Measurements from ENCODE around the gene FADS2.

Gene FADS2

GRCh38 chr11:61847914-61848581 is 19.9 kb downstream of the FADS2 start:
- WGBS (ENCODE audit: extremely low coverage, insufficient coverage, insufficient read length): no CpG with 5 or more reads among the region's 18 CpGs
- H3K4me3 ChIP-seq (ENCODE audit: low read depth, low read length): no peak overlapping the region
- H2AK5ac ChIP-seq (ENCODE audit: low read length): no peak overlapping the region
- H3K9ac ChIP-seq (ENCODE audit: low read length): no peak overlapping the region
- no peak overlapping the region for H3K23ac ChIP-seq (ENCODE audit: low read length)
- no peaks in the 10 kb centered on the region for H3K27me3 ChIP-seq (ENCODE audit: insufficient read depth, low read length)
- no peak overlapping the region for H2AFZ ChIP-seq (ENCODE audit: insufficient read depth, low read length, poor library complexity)
- no peak overlapping the region for H3K18ac ChIP-seq (ENCODE audit: low read length)
- H3K4me2 ChIP-seq (ENCODE audit: low read length): no peak overlapping the region
- no peak overlapping the region for H4K12ac ChIP-seq (ENCODE audit: low read depth, low read length)
- H3K79me2 ChIP-seq (ENCODE audit: control insufficient read depth, insufficient read depth, low read length, poor library complexity): no peaks in the 10 kb centered on the region
- no peaks in the 10 kb centered on the region for H3K9me3 ChIP-seq (ENCODE audit: insufficient read depth, low read depth, low read length)
- no peak overlapping the region for H4K8ac ChIP-seq (ENCODE audit: low read depth, low read length)
- H3K79me1 ChIP-seq (ENCODE audit: low read length): no peaks in the 10 kb centered on the region
- H2BK5ac ChIP-seq (ENCODE audit: low read depth, low read length, poor library complexity): no peak overlapping the region
- H3K36me3 ChIP-seq (ENCODE audit: control insufficient read depth in 1 of 2, insufficient read depth in 2 of 2, low read length in 2 of 2): peaks cover 65 to 74% of the 10 kb centered on the region in 2 experiments
- H3K4me1 ChIP-seq (ENCODE audit: control insufficient read depth in 1 of 2, insufficient read depth in 2 of 2, low read length in 2 of 2): no peaks in the 10 kb centered on the region
- no peak overlapping the region for H2BK120ac ChIP-seq (ENCODE audit: insufficient read depth, low read length, poor library complexity)
- no peak overlapping the region for H4K91ac ChIP-seq (ENCODE audit: low read depth, low read length)
- no peak overlapping the region for H3K14ac ChIP-seq (ENCODE audit: low read length)
- DNase-seq: no peak
- H3K27ac ChIP-seq (ENCODE audit: low read depth, low read length): no peak overlapping the region
- H2BK12ac ChIP-seq (ENCODE audit: low read length): no peak overlapping the region
- no peak overlapping the region for H3K4ac ChIP-seq (ENCODE audit: low read depth, low read length)

DNA sequence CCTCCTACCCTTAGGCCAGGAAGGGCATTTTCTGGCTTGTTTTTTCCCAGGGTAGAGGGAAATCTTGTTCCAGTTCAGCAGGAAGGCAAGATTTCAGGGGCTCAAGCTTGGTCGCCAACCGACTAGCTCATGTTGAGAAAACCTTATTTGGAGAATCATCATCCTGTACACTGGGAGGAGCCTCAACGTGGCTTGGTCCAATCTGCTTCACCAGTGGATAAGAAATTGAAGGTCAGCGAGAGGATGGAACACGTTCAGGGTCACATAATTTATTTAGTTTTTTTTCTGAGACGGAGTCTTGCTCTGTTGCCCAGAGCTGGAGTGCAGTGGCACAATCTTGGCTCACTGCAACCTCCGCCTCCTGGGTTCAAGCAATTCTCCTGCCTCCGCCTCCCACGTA is 20.5 kb downstream of the FADS2 start:
- Histone ChIP-seq H3K23ac (ENCODE audit: low read length) (no peak overlapping the region), H3K9me3 (ENCODE audit: insufficient read depth, low read depth, low read length) (no peaks in the 10 kb centered on the region), H4K91ac (ENCODE audit: low read depth, low read length) (no peak overlapping the region), H3K4ac (ENCODE audit: low read depth, low read length) (no peak overlapping the region), H3K79me1 (ENCODE audit: low read length) (no peaks in the 10 kb centered on the region), H3K14ac (ENCODE audit: low read length) (no peak overlapping the region), H4K12ac (ENCODE audit: low read depth, low read length) (no peak overlapping the region), H3K4me2 (ENCODE audit: low read length) (no peak overlapping the region), H3K36me3 (ENCODE audit: control insufficient read depth in 1 of 2, insufficient read depth in 2 of 2, low read length in 2 of 2) (peaks cover 66 to 74% of the 10 kb centered on the region in 2 experiments), H3K18ac (ENCODE audit: low read length) (no peak overlapping the region), H3K9ac (ENCODE audit: low read length) (no peak overlapping the region), H3K27me3 (ENCODE audit: insufficient read depth, low read length) (no peaks in the 10 kb centered on the region), H2BK120ac (ENCODE audit: insufficient read depth, low read length, poor library complexity) (no peak overlapping the region), H4K8ac (ENCODE audit: low read depth, low read length) (no peak overlapping the region), H2AFZ (ENCODE audit: insufficient read depth, low read length, poor library complexity) (no peak overlapping the region), H2BK5ac (ENCODE audit: low read depth, low read length, poor library complexity) (no peak overlapping the region), H3K4me1 (ENCODE audit: control insufficient read depth in 1 of 2, insufficient read depth in 2 of 2, low read length in 2 of 2) (no peaks in the 10 kb centered on the region), H3K4me3 (ENCODE audit: low read depth, low read length) (no peak overlapping the region), H3K79me2 (ENCODE audit: control insufficient read depth, insufficient read depth, low read length, poor library complexity) (no peaks in the 10 kb centered on the region), H2BK12ac (ENCODE audit: low read length) (no peak overlapping the region), H3K27ac (ENCODE audit: low read depth, low read length) (no peak overlapping the region), H2AK5ac (ENCODE audit: low read length) (no peak overlapping the region)
- WGBS (ENCODE audit: extremely low coverage, insufficient coverage, insufficient read length): no CpG with 5 or more reads among the region's 9 CpGs
- DNase-seq: no peak

- peaks cover 74 to 83% of the 10 kb centered on the region in 2 experiments for H3K36me3 ChIP-seq (ENCODE audit: control insufficient read depth in 1 of 2, insufficient read depth in 2 of 2, low read length in 2 of 2)
- H2AK5ac ChIP-seq (ENCODE audit: low read length): no peak overlapping the region
- H3K18ac ChIP-seq (ENCODE audit: low read length): no peak overlapping the region
- no peaks in the 10 kb centered on the region for H3K79me2 ChIP-seq (ENCODE audit: control insufficient read depth, insufficient read depth, low read length, poor library complexity)
- H3K9me3 ChIP-seq (ENCODE audit: insufficient read depth, low read depth, low read length): no peaks in the 10 kb centered on the region
- H3K23ac ChIP-seq (ENCODE audit: low read length): no peak overlapping the region
- no peak overlapping the region for H2BK5ac ChIP-seq (ENCODE audit: low read depth, low read length, poor library complexity)
- no peaks in the 10 kb centered on the region for H3K4me1 ChIP-seq (ENCODE audit: control insufficient read depth in 1 of 2, insufficient read depth in 2 of 2, low read length in 2 of 2)
- no peak overlapping the region for H4K91ac ChIP-seq (ENCODE audit: low read depth, low read length)
- H4K8ac ChIP-seq (ENCODE audit: low read depth, low read length): no peak overlapping the region
- no peak overlapping the region for H2BK12ac ChIP-seq (ENCODE audit: low read length)
- no peak overlapping the region for H3K4me2 ChIP-seq (ENCODE audit: low read length)
- WGBS (ENCODE audit: extremely low coverage, insufficient coverage, insufficient read length): no CpG with 5 or more reads among the region's 7 CpGs
- H3K4me3 ChIP-seq (ENCODE audit: low read depth, low read length): no peak overlapping the region
- no peak overlapping the region for H3K14ac ChIP-seq (ENCODE audit: low read length)
- H3K27ac ChIP-seq (ENCODE audit: low read depth, low read length): no peak overlapping the region
- no peak overlapping the region for H2AFZ ChIP-seq (ENCODE audit: insufficient read depth, low read length, poor library complexity)
- H3K79me1 ChIP-seq (ENCODE audit: low read length): no peaks in the 10 kb centered on the region
- no peak overlapping the region for H2BK120ac ChIP-seq (ENCODE audit: insufficient read depth, low read length, poor library complexity)
- H3K4ac ChIP-seq (ENCODE audit: low read depth, low read length): no peak overlapping the region
- no peak overlapping the region for H4K12ac ChIP-seq (ENCODE audit: low read depth, low read length)
- no peak for DNase-seq
- H3K27me3 ChIP-seq (ENCODE audit: insufficient read depth, low read length): no peaks in the 10 kb centered on the region
- H3K9ac ChIP-seq (ENCODE audit: low read length): no peak overlapping the region
Measured at GRCh38 chr11:61850687-61851086, 22.6 kb downstream of the FADS2 start.

DNA sequence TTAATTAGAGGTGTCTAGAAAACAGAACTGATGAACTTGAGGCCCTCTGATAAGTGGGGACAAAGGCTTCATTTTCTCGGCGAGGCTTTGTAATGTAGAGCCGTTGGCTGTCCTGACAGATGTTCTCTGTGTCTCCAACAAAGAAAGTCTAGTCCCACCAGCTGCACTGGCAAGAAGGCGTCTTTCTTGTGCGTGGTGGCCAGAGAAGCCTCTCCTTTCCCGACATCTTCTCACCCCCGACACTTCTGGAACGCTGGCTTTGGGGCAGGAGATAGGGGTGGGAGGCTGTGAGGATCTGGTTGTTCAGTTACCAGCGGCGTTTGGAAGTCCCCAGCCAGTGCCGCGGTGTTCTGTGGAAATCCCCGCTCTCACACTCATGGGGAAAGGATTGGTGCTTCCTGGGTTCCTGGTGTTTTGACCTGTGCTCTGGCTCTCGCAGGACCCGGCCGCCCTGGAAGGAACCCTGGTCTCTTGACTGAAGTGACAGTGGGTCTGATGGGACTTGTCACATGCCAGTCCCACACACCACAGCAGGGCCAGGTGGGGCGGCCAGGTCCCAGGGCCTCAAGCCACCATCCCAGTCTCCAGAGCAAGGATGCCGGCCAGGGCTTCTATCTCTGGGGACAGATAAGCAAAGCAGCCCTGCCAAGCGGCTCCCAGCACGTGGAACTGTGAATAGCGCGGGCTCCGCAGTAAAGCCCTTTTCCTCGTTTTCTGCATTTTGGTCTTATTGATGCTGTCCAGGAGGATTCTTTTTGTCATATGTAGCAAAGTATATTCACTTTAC is 23.2 kb downstream of the FADS2 start:
- Histone ChIP-seq H3K36me3 (ENCODE audit: control insufficient read depth in 1 of 2, insufficient read depth in 2 of 2, low read length in 2 of 2) (peaks cover 78 to 83% of the 10 kb centered on the region in 2 experiments), H3K23ac (ENCODE audit: low read length) (no peak overlapping the region), H3K27me3 (ENCODE audit: insufficient read depth, low read length) (no peaks in the 10 kb centered on the region), H4K91ac (ENCODE audit: low read depth, low read length) (no peak overlapping the region), H3K4me2 (ENCODE audit: low read length) (no peak overlapping the region), H3K4me1 (ENCODE audit: control insufficient read depth in 1 of 2, insufficient read depth in 2 of 2, low read length in 2 of 2) (no peaks in the 10 kb centered on the region), H4K12ac (ENCODE audit: low read depth, low read length) (no peak overlapping the region), H2AFZ (ENCODE audit: insufficient read depth, low read length, poor library complexity) (no peak overlapping the region), H2BK5ac (ENCODE audit: low read depth, low read length, poor library complexity) (no peak overlapping the region), H2AK5ac (ENCODE audit: low read length) (no peak overlapping the region), H3K18ac (ENCODE audit: low read length) (no peak overlapping the region), H2BK120ac (ENCODE audit: insufficient read depth, low read length, poor library complexity) (no peak overlapping the region), H3K27ac (ENCODE audit: low read depth, low read length) (no peak overlapping the region), H3K9me3 (ENCODE audit: insufficient read depth, low read depth, low read length) (no peaks in the 10 kb centered on the region), H3K14ac (ENCODE audit: low read length) (no peak overlapping the region), H3K4ac (ENCODE audit: low read depth, low read length) (no peak overlapping the region), H3K79me2 (ENCODE audit: control insufficient read depth, insufficient read depth, low read length, poor library complexity) (no peaks in the 10 kb centered on the region), H2BK12ac (ENCODE audit: low read length) (no peak overlapping the region), H3K4me3 (ENCODE audit: low read depth, low read length) (no peak overlapping the region), H4K8ac (ENCODE audit: low read depth, low read length) (no peak overlapping the region), H3K9ac (ENCODE audit: low read length) (no peak overlapping the region), H3K79me1 (ENCODE audit: low read length) (no peaks in the 10 kb centered on the region)
- no peak for DNase-seq
- no CpG with 5 or more reads among the region's 24 CpGs for whole genome bisulfite sequencing (ENCODE audit: extremely low coverage, insufficient coverage, insufficient read length)
